ENCODE results near the gene ATP4B.
"Not testable (repeated sequence)": the region's sequence is repeated elsewhere in the genome, so short reads cannot be mapped to it uniquely, and the experiment has no call there.

ATP4B gene

DNA sequence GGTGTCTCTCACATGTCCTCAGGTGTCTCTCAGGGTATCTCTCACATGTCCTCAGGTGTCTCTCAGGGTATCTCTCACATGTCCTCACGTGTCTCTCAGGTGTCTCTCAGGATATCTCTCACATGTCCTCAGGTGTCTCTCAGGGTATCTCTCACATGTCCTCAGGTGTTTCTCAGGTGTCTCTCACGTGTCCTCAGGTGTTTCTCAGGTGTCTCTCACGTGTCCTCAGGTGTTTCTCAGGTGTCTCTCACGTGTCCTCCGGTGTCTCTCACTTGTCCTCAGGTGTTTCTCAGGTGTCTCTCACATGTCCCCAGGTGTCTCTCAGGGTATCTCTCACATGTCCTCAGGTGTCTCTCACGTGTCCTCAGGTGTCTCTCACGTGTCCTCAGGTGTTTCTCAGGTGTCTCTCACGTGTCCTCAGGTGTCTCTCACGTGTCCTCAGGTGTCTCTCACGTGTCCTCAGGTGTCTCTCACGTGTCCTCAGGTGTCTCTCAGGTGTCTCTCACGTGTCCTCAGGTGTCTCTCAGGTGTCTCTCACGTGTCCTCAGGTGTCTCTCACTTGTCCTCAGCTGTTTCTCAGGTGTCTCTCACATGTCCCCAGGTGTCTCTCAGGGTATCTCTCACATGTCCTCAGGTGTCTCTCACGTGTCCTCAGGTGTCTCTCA is 33.2 kb downstream of the ATP4B start:
- DNase-seq (ENCODE audit: low spot score) = not testable (repeated sequence)

DNA sequence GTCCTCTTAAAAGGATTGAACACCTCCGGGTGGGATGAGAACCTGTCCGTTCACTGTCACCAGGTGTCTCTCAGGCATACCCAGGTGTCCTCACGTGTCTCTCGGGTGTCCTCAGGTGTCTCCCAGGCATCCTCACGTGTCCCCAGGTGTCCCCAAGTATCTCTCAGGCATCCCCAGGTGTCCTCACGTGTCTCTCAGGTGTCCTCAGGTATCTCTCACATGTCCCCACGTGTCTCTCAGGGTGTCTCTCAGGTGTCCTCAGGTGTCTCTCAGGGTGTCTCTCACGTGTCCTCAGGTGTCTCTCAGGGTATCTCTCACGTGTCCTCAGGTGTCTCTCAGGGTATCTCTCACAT is 33.8 kb downstream of the ATP4B start:
- DNase-seq (ENCODE audit: low spot score) = no peak

DNA sequence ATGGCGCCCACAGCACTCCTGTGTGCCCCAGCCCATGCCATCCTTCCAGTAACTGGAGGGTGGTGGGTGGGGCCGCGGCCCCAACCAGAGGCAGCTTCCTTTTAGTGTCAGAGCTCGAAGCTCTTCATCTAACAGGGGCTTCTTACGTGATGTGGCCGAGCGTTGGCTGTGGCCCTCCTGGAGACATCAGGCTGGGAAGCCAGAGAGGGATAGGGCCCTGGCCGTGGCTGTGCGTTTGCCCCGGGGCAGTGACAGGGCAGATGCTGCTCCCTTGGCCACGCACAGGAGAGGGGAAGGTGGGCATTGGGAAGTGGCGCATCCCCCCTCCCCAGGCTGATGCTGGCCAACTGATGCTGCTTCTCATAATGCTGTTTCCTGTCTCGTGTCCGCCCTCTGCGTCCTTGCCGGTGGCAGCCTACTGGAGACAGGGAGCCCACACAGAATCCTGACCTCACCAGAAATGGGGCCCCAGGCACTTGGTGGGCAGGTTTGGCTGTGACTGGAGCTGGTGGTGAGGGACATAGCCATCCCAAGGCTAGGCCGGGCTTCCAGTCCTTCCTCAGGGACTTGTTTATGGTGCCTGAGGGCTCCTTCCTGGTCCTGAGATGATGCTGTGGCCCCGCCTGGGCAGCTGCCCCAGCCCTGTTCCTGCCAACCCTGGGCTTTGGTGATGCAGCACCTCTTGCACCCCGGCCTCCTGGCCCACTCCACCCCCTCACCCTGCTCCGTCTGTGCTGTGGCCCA is 34.3 kb downstream of the ATP4B start:
- DNase-seq (ENCODE audit: low spot score) = no peak

GRCh38 chr13:113622791-113623490 is 35.1 kb downstream of the ATP4B start:
- no peak for DNase-seq (ENCODE audit: low spot score)

- not testable (repeated sequence) for DNase-seq (ENCODE audit: low spot score)
These were observed 35.9 kb downstream of the ATP4B start for GRCh38 chr13:113621986-113622550.

GRCh38 chr13:113621498-113621897 is 36.5 kb downstream of the ATP4B start:
- DNase-seq (ENCODE audit: low spot score) = not testable (repeated sequence)

DNA sequence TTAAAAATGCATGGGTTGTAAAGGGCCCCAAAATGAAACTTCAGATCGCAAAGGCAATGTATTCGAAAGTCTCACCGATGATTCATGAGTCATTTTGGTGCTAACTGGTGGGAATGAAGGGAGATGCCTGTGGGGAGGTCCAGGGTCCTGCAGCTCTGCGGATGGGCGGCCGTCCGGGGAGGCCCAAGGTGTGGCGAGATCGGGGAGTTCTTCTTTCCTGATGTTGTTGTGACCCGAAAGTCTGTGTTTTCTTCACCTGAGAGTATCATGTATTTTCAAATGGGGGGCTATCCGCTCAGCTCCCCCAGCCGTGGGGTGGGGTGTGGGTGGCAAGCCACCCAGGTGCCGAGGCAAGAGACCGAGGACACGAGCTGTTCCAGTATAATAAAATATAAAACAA is 37.0 kb downstream of the ATP4B start:
- no peak for DNase-seq (ENCODE audit: low spot score)

DNA sequence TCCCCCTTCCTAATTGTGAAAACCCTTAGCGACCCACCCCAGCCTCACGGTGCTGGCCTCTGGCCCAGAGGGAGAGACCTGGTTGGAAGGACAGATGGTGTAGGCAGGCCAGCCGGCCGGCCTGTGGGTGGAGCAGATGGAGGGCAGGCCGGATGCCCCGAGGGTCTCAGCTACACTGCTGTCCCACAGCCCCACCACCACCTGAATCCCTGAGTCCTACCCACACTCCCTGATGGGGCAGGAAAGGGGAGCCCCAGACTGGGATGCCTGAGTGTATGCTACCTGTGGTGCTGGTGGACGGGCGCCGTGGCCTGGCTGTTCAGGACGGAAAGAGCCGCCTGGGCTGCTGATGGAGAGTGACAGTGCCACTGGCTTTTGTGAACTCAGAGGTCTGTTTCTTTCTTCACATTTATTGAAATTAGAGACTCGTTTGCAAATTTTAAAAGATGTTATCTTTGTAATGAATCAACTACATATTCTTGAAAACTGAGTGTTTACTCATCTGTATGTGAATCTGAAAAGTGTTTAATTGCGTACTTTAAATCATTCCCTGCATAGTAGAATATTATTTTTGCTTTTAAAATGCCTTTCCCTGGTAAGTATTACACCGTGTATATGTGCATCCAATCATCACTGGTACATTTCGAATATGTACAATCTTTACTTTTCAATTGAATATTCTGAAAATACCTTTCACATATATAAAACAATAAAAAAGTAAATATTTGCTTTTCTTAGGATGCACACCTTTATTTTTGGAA is 37.8 kb downstream of the ATP4B start:
- DNase-seq (ENCODE audit: low spot score) = no peak

- no peak for DNase-seq (ENCODE audit: low spot score)
These were observed 39.5 kb downstream of the ATP4B start for GRCh38 chr13:113618455-113618854.

GRCh38 chr13:113617961-113618360 is 40.0 kb downstream of the ATP4B start:
- DNase-seq (ENCODE audit: low spot score) = no peak

DNA sequence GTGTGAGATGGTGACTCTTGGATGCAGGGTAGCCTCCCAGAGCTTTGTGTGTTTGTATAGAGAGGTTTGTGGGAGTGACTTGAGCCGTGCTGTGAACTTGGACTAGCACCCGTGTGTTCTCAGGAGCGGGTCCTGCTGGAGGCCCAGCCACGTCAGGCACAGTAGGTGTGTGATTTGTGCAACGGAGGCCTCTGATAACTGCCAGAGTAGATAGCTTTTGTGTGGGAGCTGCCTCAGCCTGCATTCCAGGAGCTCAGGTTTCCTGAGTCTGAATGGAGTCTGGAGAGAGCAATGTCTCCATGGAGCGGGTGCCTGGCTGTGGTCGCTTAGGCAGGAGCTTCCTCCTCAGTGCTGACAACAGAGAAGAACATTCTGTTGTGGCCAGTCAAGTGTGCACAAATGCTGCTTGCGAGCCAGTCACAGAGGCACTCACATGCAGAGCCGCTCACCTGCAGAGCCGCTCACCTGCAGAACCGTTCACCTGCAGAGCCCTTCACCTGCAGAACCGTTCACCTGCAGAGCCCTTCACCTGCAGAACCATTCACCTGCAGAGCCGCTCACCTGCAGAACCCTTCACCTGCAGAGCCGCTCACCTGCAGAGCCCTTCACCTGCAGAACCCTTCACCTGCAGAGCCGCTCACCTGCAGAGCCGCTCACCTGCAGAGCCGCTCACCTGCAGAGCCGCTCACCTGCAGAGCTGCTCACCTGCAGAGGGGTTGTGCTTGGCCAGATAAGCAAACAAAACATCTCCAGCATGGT is 40.8 kb downstream of the ATP4B start:
- DNase-seq (ENCODE audit: low spot score) = no peak

- DNase-seq (ENCODE audit: low spot score) = no peak
These were observed 41.6 kb downstream of the ATP4B start for GRCh38 chr13:113616281-113616906.

GRCh38 chr13:113613789-113614379 is 44.1 kb downstream of the ATP4B start:
- no peak for DNase-seq (ENCODE audit: low spot score)

- no peak for DNase-seq (ENCODE audit: low spot score)
These were observed 45.4 kb downstream of the ATP4B start for GRCh38 chr13:113612607-113613006.

GRCh38 chr13:113611996-113612395 is 46.0 kb downstream of the ATP4B start:
- DNase-seq (ENCODE audit: low spot score) = no peak

DNA sequence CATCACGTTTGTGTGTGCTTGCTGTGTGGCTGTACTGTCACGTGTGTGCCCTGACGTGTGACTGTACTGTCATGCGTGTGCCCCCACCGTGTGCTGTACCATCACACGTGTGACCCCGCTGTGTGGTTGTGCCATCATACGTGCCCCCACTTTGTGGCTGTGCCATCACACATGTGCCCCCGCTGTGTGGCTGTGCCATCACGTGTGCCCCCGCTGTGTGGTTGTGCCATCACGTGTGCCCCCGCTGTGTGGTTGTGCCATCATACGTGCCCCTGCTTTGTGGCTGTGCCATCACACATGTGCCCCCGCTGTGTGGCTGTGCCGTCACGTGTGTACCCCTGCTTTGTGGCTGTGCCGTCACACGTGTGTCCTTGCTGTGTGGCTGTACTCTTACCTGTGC is 47.7 kb downstream of the ATP4B start:
- DNase-seq (ENCODE audit: low spot score) = no peak

GRCh38 chr13:113609616-113610015 is 48.4 kb downstream of the ATP4B start:
- DNase-seq (ENCODE audit: low spot score) = no peak

GRCh38 chr13:113608967-113609533 is 48.9 kb downstream of the ATP4B start:
- no peak for DNase-seq (ENCODE audit: low spot score)

GRCh38 chr13:113607889-113608635 is 49.9 kb downstream of the ATP4B start:
- DNase-seq (ENCODE audit: low spot score) = no peak

All from CD4-positive, alpha-beta T cell treated with Interleukin-2 at 100 ng/mL for 4 hours (primary cell).